Stimulated activated naive CD8-positive, alpha-beta T cell treated with anti-CD3 and anti-CD28 coated beads, Interleukin-15, Interleukin-2, amounts not matched to agents 100 ng/mL and 50 ng/mL, for 24 hours (primary cell): ENCODE measurements around the gene CTSD.
"Not testable (repeated sequence)": the region's sequence is repeated elsewhere in the genome, so short reads cannot be mapped to it uniquely, and the experiment has no call there.

ENCODE experiments used
- H3K27ac Mint-ChIP-seq: one replicate; pipeline ENCODE4 v1.8.0; 2021; ENCODE audit warnings: mild to moderate bottlenecking, mixed read lengths
- H3K27me3 Mint-ChIP-seq: one replicate; pipeline ENCODE4 v1.8.0; 2021; ENCODE audit warnings: mixed read lengths
- H3K36me3 Mint-ChIP-seq: one replicate; pipeline ENCODE4 v1.8.0; 2021; ENCODE audit warnings: low read depth, mixed read lengths
- H3K4me1 Mint-ChIP-seq: one replicate; pipeline ENCODE4 v1.8.0; 2021; ENCODE audit warnings: low read depth, mixed read lengths
- H3K4me3 Mint-ChIP-seq: one replicate; pipeline ENCODE4 v1.8.0; 2021; ENCODE audit warnings: mild to moderate bottlenecking, mixed read lengths
- H3K9me3 Mint-ChIP-seq: one replicate; pipeline ENCODE4 v1.8.0; 2021; ENCODE audit warnings: mixed read lengths

CTSD gene

GRCh38 chr11:1763796-1764661 lies at the start of gene CTSD:
Gene CTSD, minus strand, starts transcription at chr11:1763927. Its CDS starts 68 bp downstream, at chr11:1763859.
- Mint-ChIP-seq H3K9me3 (no peaks in the 10 kb centered on the region), H3K4me1 (peaks cover 33% of the 10 kb centered on the region), H3K27me3 (no peaks in the 10 kb centered on the region), H3K4me3 (peak within 1 kb of the TSS; percentile 87), H3K36me3 (no peaks in the 10 kb centered on the region), H3K27ac (peak within 1 kb of the TSS; percentile 81)

GRCh38 chr11:1813356-1813755 lies 49.6 kb upstream of the CTSD start:
- not testable (repeated sequence) for H3K4me3 Mint-ChIP-seq, H3K4me1 Mint-ChIP-seq, H3K27me3 Mint-ChIP-seq, H3K27ac Mint-ChIP-seq, H3K36me3 Mint-ChIP-seq, H3K9me3 Mint-ChIP-seq

GRCh38 chr11:1812801-1813200 lies 49.1 kb upstream of the CTSD start:
- no peak overlapping the region for H3K4me3 Mint-ChIP-seq

GRCh38 chr11:1812274-1812673 lies 48.5 kb upstream of the CTSD start:
- Mint-ChIP-seq H3K36me3 (no peaks in the 10 kb centered on the region), H3K9me3 (no peaks in the 10 kb centered on the region), H3K27me3 (peaks cover 3% of the 10 kb centered on the region), H3K27ac (no peak overlapping the region), H3K4me1 (no peaks in the 10 kb centered on the region), H3K4me3 (no peak overlapping the region)

More at GRCh38 chr11:1812801-1813200, 49.1 kb upstream of the CTSD start:
- no peaks in the 10 kb centered on the region for H3K36me3 Mint-ChIP-seq
- no peaks in the 10 kb centered on the region for H3K9me3 Mint-ChIP-seq
- H3K27ac Mint-ChIP-seq, result no peak overlapping the region
- H3K4me1 Mint-ChIP-seq, result no peaks in the 10 kb centered on the region
- peaks cover 3% of the 10 kb centered on the region for H3K27me3 Mint-ChIP-seq

GRCh38 chr11:1810761-1811160 lies 47.0 kb upstream of the CTSD start:
- Mint-ChIP-seq H3K4me1 (no peaks in the 10 kb centered on the region), H3K9me3 (no peaks in the 10 kb centered on the region), H3K27me3 (peaks cover 3% of the 10 kb centered on the region), H3K4me3 (no peak overlapping the region), H3K27ac (no peak overlapping the region), H3K36me3 (no peaks in the 10 kb centered on the region)

- Mint-ChIP-seq H3K4me3 (no peak overlapping the region), H3K36me3 (no peaks in the 10 kb centered on the region), H3K27me3 (peaks cover 3% of the 10 kb centered on the region), H3K9me3 (no peaks in the 10 kb centered on the region), H3K27ac (no peak overlapping the region), H3K4me1 (no peaks in the 10 kb centered on the region)
These were observed 43.7 kb upstream of the CTSD start for GRCh38 chr11:1807264-1807995.

- H3K27ac Mint-ChIP-seq, result no peak overlapping the region
- no peak overlapping the region for H3K4me3 Mint-ChIP-seq
- H3K9me3 Mint-ChIP-seq, result no peaks in the 10 kb centered on the region
- no peaks in the 10 kb centered on the region for H3K4me1 Mint-ChIP-seq
- H3K27me3 Mint-ChIP-seq, result no peaks in the 10 kb centered on the region
- no peaks in the 10 kb centered on the region for H3K36me3 Mint-ChIP-seq
These were observed 41.8 kb upstream of the CTSD start for GRCh38 chr11:1805525-1805924.

- H3K36me3 Mint-ChIP-seq, result not testable (repeated sequence)
These were observed 40.2 kb upstream of the CTSD start for GRCh38 chr11:1803835-1804519.

GRCh38 chr11:1803246-1803645 lies 39.5 kb upstream of the CTSD start:
- Mint-ChIP-seq H3K27me3 (no peaks in the 10 kb centered on the region), H3K9me3 (no peaks in the 10 kb centered on the region), H3K27ac (no peak overlapping the region), H3K36me3 (no peaks in the 10 kb centered on the region), H3K4me1 (no peaks in the 10 kb centered on the region), H3K4me3 (no peak overlapping the region)

More at GRCh38 chr11:1803835-1804519, 40.2 kb upstream of the CTSD start:
- not testable (repeated sequence) for H3K4me3 Mint-ChIP-seq, H3K4me1 Mint-ChIP-seq, H3K27me3 Mint-ChIP-seq, H3K27ac Mint-ChIP-seq, H3K9me3 Mint-ChIP-seq

- Mint-ChIP-seq H3K27me3 (peaks cover 4% of the 10 kb centered on the region), H3K4me1 (peaks cover 8% of the 10 kb centered on the region), H3K27ac (no peak overlapping the region), H3K4me3 (no peak overlapping the region), H3K36me3 (no peaks in the 10 kb centered on the region), H3K9me3 (no peaks in the 10 kb centered on the region)
These were observed 33.8 kb upstream of the CTSD start for GRCh38 chr11:1797391-1798125.

GRCh38 chr11:1796413-1797011 lies 32.8 kb upstream of the CTSD start:
- peak overlapping the region; percentile 1 for H3K27ac Mint-ChIP-seq
- no peak overlapping the region for H3K4me3 Mint-ChIP-seq
- peaks cover 11% of the 10 kb centered on the region for H3K4me1 Mint-ChIP-seq
- H3K9me3 Mint-ChIP-seq, result no peaks in the 10 kb centered on the region
- no peaks in the 10 kb centered on the region for H3K36me3 Mint-ChIP-seq
- H3K27me3 Mint-ChIP-seq, result peaks cover 4% of the 10 kb centered on the region

GRCh38 chr11:1793081-1793480 lies 29.4 kb upstream of the CTSD start:
- Mint-ChIP-seq H3K27ac (no peak overlapping the region), H3K4me1 (peaks cover 11% of the 10 kb centered on the region), H3K4me3 (peak overlapping the region; percentile 73), H3K9me3 (no peaks in the 10 kb centered on the region), H3K27me3 (peaks cover 4% of the 10 kb centered on the region), H3K36me3 (no peaks in the 10 kb centered on the region)

- H3K4me3 Mint-ChIP-seq, result peak overlapping the region; percentile 73
- peak overlapping the region; percentile 73 for H3K27ac Mint-ChIP-seq
- no peaks in the 10 kb centered on the region for H3K9me3 Mint-ChIP-seq
- H3K36me3 Mint-ChIP-seq, result no peaks in the 10 kb centered on the region
- peaks cover 11% of the 10 kb centered on the region for H3K4me1 Mint-ChIP-seq
- H3K27me3 Mint-ChIP-seq, result peaks cover 4% of the 10 kb centered on the region
These were observed 28.7 kb upstream of the CTSD start for GRCh38 chr11:1792461-1792860.

GRCh38 chr11:1791912-1792311 lies 28.2 kb upstream of the CTSD start:
- no peaks in the 10 kb centered on the region for H3K9me3 Mint-ChIP-seq
- peaks cover 11% of the 10 kb centered on the region for H3K4me1 Mint-ChIP-seq
- H3K36me3 Mint-ChIP-seq, result no peaks in the 10 kb centered on the region
- peaks cover 4% of the 10 kb centered on the region for H3K27me3 Mint-ChIP-seq
- no peak overlapping the region for H3K4me3 Mint-ChIP-seq
- H3K27ac Mint-ChIP-seq, result no peak overlapping the region
